GM10248 (cell line): ENCODE data around the gene LSM7.

Experiments
- CTCF ChIA-PET: fragments of 300-600 bp; sonication (Branson Sonifier 250); formaldehyde crosslinking; extraction: SDS; loops from one replicate; lab custom pipeline; 2021; ENCODE audit warnings: antibody characterized with exemption; lab: Yijun Ruan, JAX
- POLR2A ChIA-PET: fragments of 350-650 bp; sonication (Branson Sonifier 250); formaldehyde crosslinking; extraction: SDS; loops from one replicate; lab custom pipeline; 2020; ENCODE audit warnings: antibody characterized with exemption; lab: Yijun Ruan, JAX
- DNase-seq: peaks from one replicate; pipeline ENCODE4 v3.0.0; 2012; ENCODE audit errors: extremely low spot score
- CTCF ChIP-seq: IDR thresholded peaks from 2 replicates; pipeline ENCODE4 v1.5.1; 2012; ENCODE audit warnings: mild to moderate bottlenecking, low read depth; ENCODE audit errors: extremely low read depth, missing control alignments, control extremely low read depth

Gene LSM7

DNA sequence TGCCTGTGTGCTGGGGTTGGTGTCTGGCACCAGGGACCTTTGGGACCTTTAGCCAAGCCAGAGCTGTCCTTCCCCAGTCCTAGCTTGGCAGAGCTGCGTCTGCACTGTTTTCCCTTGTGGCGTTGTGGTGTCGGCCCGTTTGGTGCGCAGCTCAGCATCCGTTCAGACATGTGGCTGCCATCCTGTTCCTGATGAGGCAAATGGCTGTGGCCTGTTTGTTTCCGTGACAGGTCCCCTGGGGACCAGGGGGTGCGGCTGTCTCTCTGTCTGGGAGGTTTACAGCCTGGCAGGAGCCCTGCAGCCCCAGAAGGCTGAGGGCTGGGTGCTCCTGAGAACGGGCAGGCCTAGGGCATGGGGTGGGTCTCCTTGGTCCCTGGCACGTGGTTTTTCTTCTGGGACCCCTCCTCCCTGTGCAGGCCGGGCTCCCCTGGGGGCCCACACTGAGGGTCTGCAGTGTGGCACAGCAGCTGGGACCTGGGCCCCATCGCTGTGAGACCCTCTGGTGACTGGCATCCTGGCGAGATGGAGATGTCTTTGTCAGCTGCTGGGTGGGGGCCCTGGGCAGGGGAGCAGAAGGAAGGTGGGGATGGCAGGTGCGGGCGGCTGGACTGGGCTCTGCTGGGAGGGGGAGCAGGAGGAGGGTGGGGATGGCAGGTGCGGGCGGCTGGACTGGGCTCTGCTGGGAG, 4.1 kb upstream of the LSM7 start:
- ChIA-PET POLR2A (interaction anchor here (0.5 kb wide), 1 partner anchor 368 kb away, joined by 3 read pairs; no protein-coding TSS in a partner anchor), CTCF (interaction anchor here (1.4 kb wide), 2 partner anchors 59 to 304 kb away, joined by 3 to 4 read pairs; no protein-coding TSS in a partner anchor)
- peak; percentile 66 for DNase-seq
- TF ChIP-seq CTCF = no peak

GRCh38 chr19:2331601-2332246, 3.3 kb upstream of the LSM7 start:
- ChIA-PET POLR2A (interaction anchor here (0.5 kb wide), 1 partner anchor 368 kb away, joined by 3 read pairs; no protein-coding TSS in a partner anchor), CTCF (interaction anchor here (1.4 kb wide), 1 partner anchor 305 kb away, joined by 3 read pairs; no protein-coding TSS in a partner anchor)
- TF ChIP-seq CTCF = no peak
- no peak for DNase-seq

GRCh38 chr19:2330632-2331284, 2.4 kb upstream of the LSM7 start:
- POLR2A ChIA-PET = no interaction called here
- DNase-seq = no peak
- no peak for TF ChIP-seq CTCF
- CTCF ChIA-PET = interaction anchor here (0.7 to 1.4 kb wide), 2 partner anchors 173 to 306 kb away, joined by 3 read pairs; no protein-coding TSS in a partner anchor

GRCh38 chr19:2330255-2330631, 1.9 kb upstream of the LSM7 start:
- ChIA-PET POLR2A (no interaction called here), CTCF (interaction anchor here (0.7 kb wide), 1 partner anchor 172 kb away, joined by 3 read pairs; no protein-coding TSS in a partner anchor)
- TF ChIP-seq CTCF = no peak
- no peak for DNase-seq

- ChIA-PET POLR2A (interaction anchor here (0.5 kb wide), 1 partner anchor 27 kb away, joined by 5 read pairs; no protein-coding TSS in a partner anchor), CTCF (interaction anchor here (1.2 kb wide), 1 partner anchor 284 kb away, joined by 3 read pairs; no protein-coding TSS in a partner anchor)
- no peak for DNase-seq
- no peak for TF ChIP-seq CTCF
Observed at GRCh38 chr19:2329501-2329916, 1.1 kb upstream of the LSM7 start.

GRCh38 chr19:2329149-2329478, 728 bp upstream of the LSM7 start:
- no peak for DNase-seq
- CTCF ChIA-PET = interaction anchor here (1.2 kb wide), 1 partner anchor 285 kb away, joined by 3 read pairs; no protein-coding TSS in a partner anchor
- no peak for TF ChIP-seq CTCF
- POLR2A ChIA-PET = no interaction called here
